ENCODE measurements around the gene ALPK1. TPM values are rescaled to one million over a fixed set of nuclear protein-coding genes. Genes with fewer than 3 reads are reported as not detected.
"Not testable (repeated sequence)": the region's sequence is repeated elsewhere in the genome, so short reads cannot be mapped to it uniquely, and the experiment has no call there.

ALPK1 gene
- total RNA-seq, 2 donors from 2014 or later: 61.6 to 64.7 TPM

GRCh38 chr4:112289407-112290253 is 7.5 kb upstream of the ALPK1 start:
- H3K27me3 Mint-ChIP-seq (ENCODE audit: low read depth): no peaks in the 10 kb centered on the region

GRCh38 chr4:112290341-112290740 is 6.8 kb upstream of the ALPK1 start:
- no peaks in the 10 kb centered on the region for H3K9me3 Mint-ChIP-seq
- peak overlapping the region; percentile 66 to 79 for H3K4me3 Mint-ChIP-seq
- peaks cover 65% of the 10 kb centered on the region for H3K4me1 Mint-ChIP-seq (ENCODE audit: low read depth)
- peak overlapping the region; percentile 98 for H3K27ac Mint-ChIP-seq
- peaks cover 2 to 16% of the 10 kb centered on the region in 2 donors for H3K36me3 Mint-ChIP-seq (ENCODE audit: insufficient read depth in 2 of 2)
- ATAC-seq (replicated peaks in 1 of 2) (peak; percentile 52 to 59), DNase-seq (peak; percentile 62 to 74)
- no peaks in the 10 kb centered on the region for H3K27me3 Mint-ChIP-seq (ENCODE audit: low read depth)

More at GRCh38 chr4:112289407-112290253, 7.5 kb upstream of the ALPK1 start:
- ATAC-seq (replicated peaks in 1 of 2) (no peak), DNase-seq (no peak)
- Mint-ChIP-seq H3K4me3 (peak overlapping the region; percentile 66 to 79), H3K27ac (peak overlapping the region; percentile 98), H3K9me3 (no peaks in the 10 kb centered on the region), H3K4me1 (ENCODE audit: low read depth) (peaks cover 65% of the 10 kb centered on the region), H3K36me3 (ENCODE audit: insufficient read depth in 2 of 2) (peaks cover 2 to 20% of the 10 kb centered on the region in 2 donors)

- DNase-seq (no peak), ATAC-seq (replicated peaks in 1 of 2) (no peak)
- Mint-ChIP-seq H3K4me3 (peak overlapping the region in 1 of 2 donors; percentile 68), H3K27ac (no peak overlapping the region), H3K36me3 (ENCODE audit: insufficient read depth in 2 of 2) (peaks cover 0 to 3% of the 10 kb centered on the region in 2 donors), H3K9me3 (no peaks in the 10 kb centered on the region), H3K27me3 (ENCODE audit: low read depth) (no peaks in the 10 kb centered on the region), H3K4me1 (ENCODE audit: low read depth) (peaks cover 23% of the 10 kb centered on the region)
These were observed 2.6 kb downstream of the ALPK1 start for GRCh38 chr4:112299721-112300120.

GRCh38 chr4:112302320-112303274 is 5.4 kb downstream of the ALPK1 start:
- H3K9me3 Mint-ChIP-seq: no peaks in the 10 kb centered on the region

GRCh38 chr4:112305477-112305876 is 8.3 kb downstream of the ALPK1 start:
- H3K4me3 Mint-ChIP-seq, H3K27ac Mint-ChIP-seq: not testable (repeated sequence)

More at GRCh38 chr4:112302320-112303274, 5.4 kb downstream of the ALPK1 start:
- ATAC-seq (replicated peaks in 1 of 2) (peak; percentile 58 to 64), DNase-seq (no peak)
- no peak overlapping the region for H3K27ac Mint-ChIP-seq
- H3K27me3 Mint-ChIP-seq (ENCODE audit: low read depth): no peaks in the 10 kb centered on the region
- H3K4me1 Mint-ChIP-seq (ENCODE audit: low read depth): peaks cover 38% of the 10 kb centered on the region
- H3K4me3 Mint-ChIP-seq: no peak overlapping the region
- peaks cover 3 to 6% of the 10 kb centered on the region in 2 donors for H3K36me3 Mint-ChIP-seq (ENCODE audit: insufficient read depth in 2 of 2)

GRCh38 chr4:112309263-112309791 is 12.2 kb downstream of the ALPK1 start:
- H3K27ac Mint-ChIP-seq; ATAC-seq (replicated peaks in 1 of 2); H3K36me3 Mint-ChIP-seq (ENCODE audit: insufficient read depth in 2 of 2); H3K27me3 Mint-ChIP-seq (ENCODE audit: low read depth); H3K9me3 Mint-ChIP-seq: not testable (repeated sequence)
- Mint-ChIP-seq H3K4me3 (peak overlapping the region; percentile 62 to 64), H3K4me1 (ENCODE audit: low read depth) (peaks cover 34% of the 10 kb centered on the region)
- DNase-seq: peak in 1 of 2 donors; percentile 43

More at GRCh38 chr4:112305477-112305876, 8.3 kb downstream of the ALPK1 start:
- H3K27me3 Mint-ChIP-seq (ENCODE audit: low read depth); ATAC-seq (replicated peaks in 1 of 2); H3K36me3 Mint-ChIP-seq (ENCODE audit: insufficient read depth in 2 of 2); DNase-seq; H3K9me3 Mint-ChIP-seq: not testable (repeated sequence)
- H3K4me1 Mint-ChIP-seq (ENCODE audit: low read depth): peaks cover 38% of the 10 kb centered on the region

GRCh38 chr4:112311516-112311915 is 14.3 kb downstream of the ALPK1 start:
- Mint-ChIP-seq H3K4me1 (ENCODE audit: low read depth) (peaks cover 29% of the 10 kb centered on the region), H3K27me3 (ENCODE audit: low read depth) (no peaks in the 10 kb centered on the region), H3K36me3 (ENCODE audit: insufficient read depth in 2 of 2) (peaks cover 7 to 14% of the 10 kb centered on the region in 2 donors), H3K9me3 (peaks cover 0 to 3% of the 10 kb centered on the region in 2 donors), H3K4me3 (no peak overlapping the region), H3K27ac (no peak overlapping the region)
- ATAC-seq (replicated peaks in 1 of 2): no peak
- no peak for DNase-seq

- Mint-ChIP-seq H3K9me3 (peaks cover 0 to 3% of the 10 kb centered on the region in 2 donors), H3K36me3 (ENCODE audit: insufficient read depth in 2 of 2) (peaks cover 3 to 16% of the 10 kb centered on the region in 2 donors), H3K27ac (no peak overlapping the region), H3K4me1 (ENCODE audit: low read depth) (peaks cover 20% of the 10 kb centered on the region), H3K27me3 (ENCODE audit: low read depth) (no peaks in the 10 kb centered on the region), H3K4me3 (peak overlapping the region in 1 of 2 donors; percentile 21)
- DNase-seq: no peak
- ATAC-seq (replicated peaks in 1 of 2): no peak
These were observed 15.6 kb downstream of the ALPK1 start for GRCh38 chr4:112312610-112313239.

GRCh38 chr4:112315446-112315845 is 18.3 kb downstream of the ALPK1 start:
- H3K36me3 Mint-ChIP-seq (ENCODE audit: insufficient read depth in 2 of 2): peaks cover 3 to 12% of the 10 kb centered on the region in 2 donors
- no peak overlapping the region for H3K4me3 Mint-ChIP-seq
- H3K27me3 Mint-ChIP-seq (ENCODE audit: low read depth): no peaks in the 10 kb centered on the region
- no peak for DNase-seq
- H3K4me1 Mint-ChIP-seq (ENCODE audit: low read depth): peaks cover 16% of the 10 kb centered on the region
- H3K9me3 Mint-ChIP-seq: no peaks in the 10 kb centered on the region
- ATAC-seq (replicated peaks in 1 of 2): no peak
- no peak overlapping the region for H3K27ac Mint-ChIP-seq

- Mint-ChIP-seq H3K4me3 (no peak overlapping the region), H3K9me3 (no peaks in the 10 kb centered on the region), H3K36me3 (ENCODE audit: insufficient read depth in 2 of 2) (peaks cover 3 to 12% of the 10 kb centered on the region in 2 donors), H3K27ac (no peak overlapping the region), H3K27me3 (ENCODE audit: low read depth) (no peaks in the 10 kb centered on the region), H3K4me1 (ENCODE audit: low read depth) (peaks cover 21% of the 10 kb centered on the region)
- DNase-seq (no peak), ATAC-seq (replicated peaks in 1 of 2) (no peak)
These were observed 19.2 kb downstream of the ALPK1 start for GRCh38 chr4:112316360-112316759.

- peaks cover 31% of the 10 kb centered on the region for H3K4me1 Mint-ChIP-seq (ENCODE audit: low read depth)
- no peaks in the 10 kb centered on the region for H3K27me3 Mint-ChIP-seq (ENCODE audit: low read depth)
- DNase-seq (peak in 1 of 2 donors; percentile 13), ATAC-seq (replicated peaks in 1 of 2) (peak; percentile 99 to 100)
- no peaks in the 10 kb centered on the region for H3K9me3 Mint-ChIP-seq
- H3K36me3 Mint-ChIP-seq (ENCODE audit: insufficient read depth in 2 of 2): peaks cover 3 to 12% of the 10 kb centered on the region in 2 donors
- H3K27ac Mint-ChIP-seq: peak overlapping the region; percentile 21
- H3K4me3 Mint-ChIP-seq: peak overlapping the region in 1 of 2 donors; percentile 23
These were observed 21.3 kb downstream of the ALPK1 start for GRCh38 chr4:112318239-112319142.

All from activated T-cell treated with anti-CD3 and anti-CD28 coated beads, Interleukin-2, amount 50 U/mL, for 72 hours (primary cell).